ENCODE measurements around the gene SFRP5. TPM values are rescaled to one million over a fixed set of nuclear protein-coding genes. Genes with fewer than 3 reads are reported as not detected.
A peak's percentile ranks its signal among the peaks of the same experiment; 100 is the strongest.

The SFRP5 gene
- total and polyA plus RNA-seq, 2 of the 13 experiments (the other 11 are each of a cell fraction or from before 2014, with no cell fraction given): 0.32 to 1.7 TPM

GRCh38 chr10:97737770-97738265 is 34.0 kb downstream of the SFRP5 start (continued):
- no peak for TF ChIP-seq GPN1 (CRISPR knock-in tag; IDR thresholded peaks at IDR 0.05; ENCODE audit: borderline replicate concordance)
- 0 out of 2 replicates have a peak, but pooled peaks have one; percentile 66 for TF ChIP-seq KDM1A (CRISPR knock-in tag; IDR thresholded peaks at IDR 0.05)
- TF ChIP-seq THAP7 (CRISPR knock-in tag; IDR thresholded peaks at IDR 0.05): 0 out of 2 replicates have a peak, but pooled peaks have one; percentile 0
- TF ChIP-seq ZNF44 (CRISPR knock-in tag; IDR thresholded peaks at IDR 0.05): no peak
- TF ChIP-seq LBX2 (CRISPR knock-in tag; IDR thresholded peaks at IDR 0.05; ENCODE audit: borderline replicate concordance): no peak
- no peak for TF ChIP-seq SCMH1 (CRISPR knock-in tag; IDR thresholded peaks at IDR 0.05; ENCODE audit: borderline replicate concordance)
- TF ChIP-seq TRIM24 (CRISPR knock-in tag; IDR thresholded peaks at IDR 0.05): peak; percentile 47; the same call in 1 of the 2 replicates
- no peak for TF ChIP-seq XRCC5 (optimal IDR thresholded peaks at IDR 0.05; ENCODE audit: low read length)
- TF ChIP-seq CEBPG (CRISPR knock-in tag; IDR thresholded peaks at IDR 0.05): 0 out of 2 replicates have a peak, but pooled peaks have one; percentile 21
- 0 out of 2 replicates have a peak, but pooled peaks have one; percentile 36 for TF ChIP-seq ARNTL (CRISPR knock-in tag; IDR thresholded peaks at IDR 0.05)
- 0 out of 2 replicates have a peak, but pooled peaks have one; percentile 14 for TF ChIP-seq ZNF574 (CRISPR knock-in tag; IDR thresholded peaks at IDR 0.05)
- peak; percentile 44; the same call in 1 of the 2 replicates for TF ChIP-seq ZNF331 (CRISPR knock-in tag; IDR thresholded peaks at IDR 0.05)
- TF ChIP-seq CBFB (CRISPR knock-in tag; IDR thresholded peaks at IDR 0.05): no peak
- TF ChIP-seq ZNF879 (CRISPR knock-in tag; IDR thresholded peaks at IDR 0.05): peak; percentile 38; the same call in 1 of the 2 replicates
- 0 out of 2 replicates have a peak, but pooled peaks have one; percentile 6 for TF ChIP-seq PHF21A (CRISPR knock-in tag; IDR thresholded peaks at IDR 0.05)
- TF ChIP-seq ZNF367 (CRISPR knock-in tag; IDR thresholded peaks at IDR 0.05; ENCODE audit: borderline replicate concordance): no peak
- no peak for TF ChIP-seq ZNF629 (CRISPR knock-in tag; conservative IDR thresholded peaks at IDR 0.05)
- TF ChIP-seq ZBTB40 (IDR thresholded peaks at IDR 0.05): no peak
- TF ChIP-seq ZBTB40 (CRISPR knock-in tag; IDR thresholded peaks at IDR 0.05): no peak
